Body of pancreas (tissue), 4 donors: ENCODE measurements around the gene FMO1.

Source experiments
- POLR2A ChIP-seq, 3 donors: fragments of 450-650 bp; IDR thresholded peaks; one replicate each; pipeline ENCODE4 v1.6.1; 2016; ENCODE audit warnings: antibody characterized with exemption in 3 of 3, mild to moderate bottlenecking in 2 of 3
- TF ChIP-seq, protein P1 (sequence below), 7 experiments: fragments of 450-650 bp in 4 of 7; fragments of 200-600 bp in 3 of 7; sonication (generic) in 3 of 7; IDR thresholded peaks; one replicate each; pipeline ENCODE4 v1.5.1; 2016 to 2019; ENCODE audit warnings: antibody characterized with exemption in 7 of 7

DNA sequence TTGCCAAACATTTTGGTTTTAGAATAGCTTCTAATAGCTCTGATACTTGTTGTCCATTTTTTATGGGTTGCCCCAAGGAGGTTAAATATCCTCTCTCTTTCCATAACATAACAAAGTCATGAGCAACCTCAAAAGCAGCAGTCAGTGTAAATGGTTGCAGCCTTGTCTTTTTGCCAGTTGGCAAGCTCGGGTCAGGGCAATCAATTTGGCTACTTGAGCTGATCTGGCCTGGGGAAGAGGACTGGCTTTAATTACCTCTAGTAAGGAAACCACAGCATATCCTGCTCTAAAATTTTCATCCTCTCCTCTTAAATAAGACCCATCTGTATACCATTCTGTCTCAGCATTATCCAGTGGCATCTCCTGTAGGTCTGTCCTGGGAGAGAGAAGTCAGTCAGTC, 44.5 kb downstream of the FMO1 start:
- TF ChIP-seq, protein P1, sequence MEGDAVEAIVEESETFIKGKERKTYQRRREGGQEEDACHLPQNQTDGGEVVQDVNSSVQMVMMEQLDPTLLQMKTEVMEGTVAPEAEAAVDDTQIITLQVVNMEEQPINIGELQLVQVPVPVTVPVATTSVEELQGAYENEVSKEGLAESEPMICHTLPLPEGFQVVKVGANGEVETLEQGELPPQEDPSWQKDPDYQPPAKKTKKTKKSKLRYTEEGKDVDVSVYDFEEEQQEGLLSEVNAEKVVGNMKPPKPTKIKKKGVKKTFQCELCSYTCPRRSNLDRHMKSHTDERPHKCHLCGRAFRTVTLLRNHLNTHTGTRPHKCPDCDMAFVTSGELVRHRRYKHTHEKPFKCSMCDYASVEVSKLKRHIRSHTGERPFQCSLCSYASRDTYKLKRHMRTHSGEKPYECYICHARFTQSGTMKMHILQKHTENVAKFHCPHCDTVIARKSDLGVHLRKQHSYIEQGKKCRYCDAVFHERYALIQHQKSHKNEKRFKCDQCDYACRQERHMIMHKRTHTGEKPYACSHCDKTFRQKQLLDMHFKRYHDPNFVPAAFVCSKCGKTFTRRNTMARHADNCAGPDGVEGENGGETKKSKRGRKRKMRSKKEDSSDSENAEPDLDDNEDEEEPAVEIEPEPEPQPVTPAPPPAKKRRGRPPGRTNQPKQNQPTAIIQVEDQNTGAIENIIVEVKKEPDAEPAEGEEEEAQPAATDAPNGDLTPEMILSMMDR (IDR thresholded peaks at IDR 0.05), result no peak
- TF ChIP-seq POLR2A (IDR thresholded peaks at IDR 0.05), result no peak
